ENCODE results near the gene SLC17A2. TPM values are rescaled to one million over a fixed set of nuclear protein-coding genes. Genes with fewer than 3 reads are reported as not detected.

SLC17A2 gene
- total and polyA plus RNA-seq, 2 of the 8 experiments (the other 6 are each of a cell fraction or from before 2014, with no cell fraction given) = not detected

GRCh38 chr6:25939593-25939992 is 9.1 kb upstream of the SLC17A2 start:
- H3K9me3 ChIP-seq (ENCODE audit: insufficient read depth in 2 of 2, low read depth in 1 of 2, low read length in 1 of 2) = no peaks in the 10 kb centered on the region
- no peaks in the 10 kb centered on the region for H3K23me2 ChIP-seq (ENCODE audit: low read depth, low read length)
- no peak overlapping the region for H3K14ac ChIP-seq (ENCODE audit: insufficient read length)
- no peak overlapping the region for H3K18ac ChIP-seq (ENCODE audit: extremely low read depth, low read length)
- no peak overlapping the region for H2BK120ac ChIP-seq (replicated peaks; ENCODE audit: low read depth, low read length)
- no peaks in the 10 kb centered on the region for H4K20me1 ChIP-seq (replicated peaks in 1 of 2; ENCODE audit: control insufficient read depth in 1 of 2, insufficient read depth in 2 of 2, low read length in 2 of 2)
- no peaks in the 10 kb centered on the region for H3K79me2 ChIP-seq (ENCODE audit: control insufficient read depth in 1 of 2, insufficient read depth in 2 of 2, low read length in 2 of 2)
- DNase-seq (ENCODE audit: low read depth in 1 of 2, low spot score in 2 of 2) = no peak
- no peaks in the 10 kb centered on the region for H3K4me1 ChIP-seq (replicated peaks in 1 of 4; ENCODE audit: control insufficient read depth in 3 of 4, insufficient read depth in 4 of 4, low read length in 3 of 4)
- no peaks in the 10 kb centered on the region for H3K79me1 ChIP-seq (ENCODE audit: low read depth, low read length)
- H3K4ac ChIP-seq (replicated peaks; ENCODE audit: insufficient read length, low read depth, low read length) = no peak overlapping the region
- FAIRE-seq = no peak
- H3K36me3 ChIP-seq (ENCODE audit: control insufficient read depth in 2 of 4, insufficient read depth in 4 of 4, low read length in 3 of 4) = no peaks in the 10 kb centered on the region
- TF ChIP-seq NRF1 (IDR thresholded peaks at IDR 0.05; ENCODE audit: low read depth, low read length) (no peak), EGR1 (IDR thresholded peaks at IDR 0.05; ENCODE audit: borderline replicate concordance, low read depth, low read length) (no peak), SAP30 (IDR thresholded peaks at IDR 0.05; ENCODE audit: insufficient read depth, insufficient replicate concordance, low read length) (no peak), USF2 (IDR thresholded peaks at IDR 0.05; ENCODE audit: low read length) (no peak), JUND (IDR thresholded peaks at IDR 0.05; ENCODE audit: low read length) (no peak), CHD1 (IDR thresholded peaks at IDR 0.05; ENCODE audit: low read depth, low read length) (no peak), GABPA (IDR thresholded peaks at IDR 0.05; ENCODE audit: borderline replicate concordance, insufficient read depth, low read length) (no peak), RBBP5 (IDR thresholded peaks at IDR 0.05; ENCODE audit: borderline replicate concordance, low read depth, low read length) (no peak), MAFK (IDR thresholded peaks at IDR 0.05; ENCODE audit: low read depth, low read length) (no peak), NANOG (IDR thresholded peaks at IDR 0.05; ENCODE audit: insufficient read depth, low read depth, low read length, poor library complexity, severe bottlenecking) (no peak), SIX5 (IDR thresholded peaks at IDR 0.05; ENCODE audit: low read depth, low read length) (no peak), TBP (IDR thresholded peaks at IDR 0.05; ENCODE audit: low read depth, low read length) (no peak), BACH1 (IDR thresholded peaks at IDR 0.05; ENCODE audit: low read length) (no peak), SP4 (IDR thresholded peaks at IDR 0.05; ENCODE audit: low read length) (no peak), POLR2AphosphoS5 (IDR thresholded peaks at IDR 0.05; ENCODE audit: low read depth, low read length) (no peak)
- H2BK20ac ChIP-seq (ENCODE audit: low read length) = no peak overlapping the region
- no peak overlapping the region for H3K4me3 ChIP-seq (ENCODE audit: extremely low read depth in 1 of 4, insufficient read depth in 2 of 4, low read depth in 3 of 4, low read length in 4 of 4)
- H3K4me2 ChIP-seq (ENCODE audit: insufficient read depth in 1 of 2, low read depth in 2 of 2, low read length in 2 of 2) = no peak overlapping the region
- H3K56ac ChIP-seq (replicated peaks; ENCODE audit: insufficient read length, low read depth, low read length) = no peak overlapping the region
- no peak overlapping the region for H2BK12ac ChIP-seq (ENCODE audit: low read depth, low read length)
- no peaks in the 10 kb centered on the region for H3K27me3 ChIP-seq (replicated peaks in 1 of 4; ENCODE audit: control insufficient read depth in 3 of 4, extremely low read depth in 1 of 4, insufficient read depth in 3 of 4, low read length in 3 of 4)
- H2AK5ac ChIP-seq (ENCODE audit: low read depth, low read length) = no peak overlapping the region
- ChIA-PET CTCF (ENCODE audit: partially characterized antibody) (interaction anchor here (0.6 to 1.9 kb wide), 4 partner anchors 63 to 181 kb away, joined by 3 to 5 read pairs (median 3); no protein-coding TSS in a partner anchor), POLR2A (ENCODE audit: partially characterized antibody) (no interaction called here)
- no peak overlapping the region for H3K23ac ChIP-seq (ENCODE audit: insufficient read length)
- no peak overlapping the region for H4K8ac ChIP-seq (ENCODE audit: extremely low read depth, insufficient read depth, low read length)
- 85% methylated on average over 2 of the region's 2 CpGs; no CpG with 5 or more reads in 1 of the 2 experiments for WGBS, 2 experiments (ENCODE audit: extremely low coverage in 1 of 2, insufficient coverage in 1 of 2, insufficient read length in 1 of 2, insufficient replicate concordance in 2 of 2, low coverage in 1 of 2, low lambda C conversion rate in 2 of 2, missing lambda C conversion rate in 1 of 2)
- no peak overlapping the region for H4K5ac ChIP-seq (ENCODE audit: insufficient read length, low read depth, low read length)
- no peak overlapping the region for H3K9ac ChIP-seq (replicated peaks in 1 of 4; ENCODE audit: extremely low read depth in 1 of 4, low read depth in 3 of 4, low read length in 3 of 4)
- no peak overlapping the region for H2BK5ac ChIP-seq (ENCODE audit: low read depth, low read length)
- H4K91ac ChIP-seq (replicated peaks; ENCODE audit: insufficient read length, low read length) = no peak overlapping the region
- no peak overlapping the region for H2AFZ ChIP-seq (ENCODE audit: low read length)
- no peak overlapping the region for H2BK15ac ChIP-seq (ENCODE audit: low read length)
- no peak overlapping the region for H3K27ac ChIP-seq (ENCODE audit: low read depth, low read length)

Measured in H1 (cell line).